Stimulated activated CD8-positive, alpha-beta memory T cell treated with anti-CD3 and anti-CD28 coated beads, Interleukin-4, amount 100 ng/mL, for 1 hour (primary cell): Measurements from ENCODE around the gene CNTNAP2.

Experiments used
- DNase-seq, 2 donors: peaks; one replicate each; pipeline ENCODE4 v3.0.0-alpha.2; 2020; ENCODE audit warnings: low read depth in 2 of 2, low spot score in 1 of 2

Gene CNTNAP2

GRCh38 chr7:148159331-148159730, 2042.7 kb downstream of the CNTNAP2 start:
- no peak for DNase-seq

DNA sequence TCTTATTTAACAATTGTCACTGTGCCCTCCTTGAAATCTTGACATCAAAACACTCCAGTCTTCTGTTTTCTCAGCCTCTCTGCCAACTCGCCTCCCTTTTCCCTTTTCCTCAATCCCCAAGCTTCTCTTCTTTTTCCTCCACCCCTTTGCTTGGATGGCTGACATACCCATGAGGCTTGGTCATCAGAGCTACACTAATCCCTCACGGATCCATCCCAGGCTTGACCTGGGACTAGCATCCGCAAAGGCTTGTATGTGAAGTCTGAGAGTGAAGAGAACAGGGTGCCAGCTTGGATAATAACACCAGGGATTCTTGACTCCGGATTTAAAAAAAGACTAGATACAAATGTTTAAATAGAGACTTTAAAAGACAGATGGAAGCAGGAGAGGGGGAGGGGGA, 2045.2 kb downstream of the CNTNAP2 start:
- DNase-seq = no peak

DNA sequence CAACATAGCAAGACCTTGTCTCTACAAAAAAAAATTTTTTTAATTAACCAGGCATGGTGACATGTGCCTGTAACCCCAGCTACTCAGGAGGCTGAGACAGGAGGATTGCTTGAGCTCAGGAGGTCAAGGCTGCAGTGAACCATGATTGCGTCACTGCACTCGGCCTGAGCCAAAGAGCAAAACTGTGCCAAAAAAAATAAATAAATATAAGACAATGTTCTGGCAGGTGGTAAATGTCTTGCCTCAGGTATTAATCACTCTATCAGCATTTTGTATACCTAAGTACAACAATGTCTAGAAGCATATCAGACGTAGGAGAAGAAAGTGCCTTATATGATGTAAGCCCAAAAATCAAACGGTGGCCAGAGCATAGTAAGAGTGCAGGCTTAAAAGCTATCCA, 2046.2 kb downstream of the CNTNAP2 start:
- no peak for DNase-seq

- DNase-seq = no peak
Measured at GRCh38 chr7:148163246-148163645, 2046.6 kb downstream of the CNTNAP2 start.

- DNase-seq = no peak
Measured at GRCh38 chr7:148172920-148173319, 2056.3 kb downstream of the CNTNAP2 start.

DNA sequence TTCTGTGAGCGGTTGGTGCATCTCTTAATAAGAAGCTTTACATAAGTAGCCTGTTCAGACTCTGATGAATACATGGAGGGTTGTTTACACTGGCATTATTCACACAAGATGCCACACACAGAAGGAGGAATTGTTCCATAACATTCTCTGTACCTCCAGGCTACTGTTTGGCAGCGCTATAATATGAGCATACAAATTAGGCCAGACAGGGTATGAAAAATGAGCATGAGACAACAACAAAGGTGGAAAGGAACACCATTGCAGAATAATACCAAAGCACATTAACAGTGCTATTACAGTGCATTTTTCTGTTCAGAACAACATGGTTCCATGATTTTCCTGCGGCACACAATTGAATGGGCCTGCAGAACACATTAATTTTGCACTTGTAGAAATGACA, 2056.8 kb downstream of the CNTNAP2 start:
- no peak for DNase-seq

DNA sequence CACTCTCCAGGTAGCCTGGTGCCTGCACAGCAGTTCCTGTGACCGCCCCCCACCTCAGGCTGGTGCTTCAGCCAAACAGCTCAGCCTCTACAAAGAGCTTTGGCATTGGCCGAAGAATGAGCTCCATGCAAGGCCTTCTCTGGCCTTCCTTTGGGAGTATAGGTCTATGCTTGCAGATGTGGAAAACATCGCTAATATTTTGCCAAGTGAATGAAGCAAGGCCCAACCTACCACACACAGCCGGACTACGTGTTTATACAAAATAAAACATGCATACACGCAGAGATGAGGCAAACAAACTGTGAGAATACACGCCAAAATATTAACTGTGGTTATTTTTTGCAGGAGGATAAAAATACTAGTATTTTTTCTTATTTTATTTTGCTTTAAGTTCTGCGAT, 2057.8 kb downstream of the CNTNAP2 start:
- DNase-seq = no peak

- DNase-seq = no peak
Measured at GRCh38 chr7:148175512-148175911, 2058.9 kb downstream of the CNTNAP2 start.

DNA sequence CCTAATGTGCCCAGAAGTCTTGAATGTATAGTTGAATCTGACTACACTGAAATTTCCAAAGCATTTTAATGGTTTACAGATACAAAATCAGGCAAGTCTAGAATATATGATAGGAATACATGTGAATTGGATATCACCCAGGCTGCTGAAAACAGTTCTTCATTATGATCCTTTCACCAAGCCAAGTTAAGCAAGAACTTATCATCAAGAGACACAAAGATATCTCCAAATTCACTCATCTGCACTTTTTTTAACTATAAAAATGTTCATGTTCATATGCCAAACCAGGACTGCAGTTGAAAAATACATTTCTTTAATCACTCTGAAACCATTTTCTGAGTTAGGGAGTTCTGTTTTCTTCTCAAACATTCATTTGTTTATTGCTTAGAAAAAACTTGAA, 2061.4 kb downstream of the CNTNAP2 start:
- no peak for DNase-seq

GRCh38 chr7:148180075-148180474, 2063.5 kb downstream of the CNTNAP2 start:
- no peak for DNase-seq

- DNase-seq = no peak
Measured at GRCh38 chr7:148182264-148182663, 2065.7 kb downstream of the CNTNAP2 start.

- no peak for DNase-seq
Measured at GRCh38 chr7:148185041-148185440, 2068.4 kb downstream of the CNTNAP2 start.

DNA sequence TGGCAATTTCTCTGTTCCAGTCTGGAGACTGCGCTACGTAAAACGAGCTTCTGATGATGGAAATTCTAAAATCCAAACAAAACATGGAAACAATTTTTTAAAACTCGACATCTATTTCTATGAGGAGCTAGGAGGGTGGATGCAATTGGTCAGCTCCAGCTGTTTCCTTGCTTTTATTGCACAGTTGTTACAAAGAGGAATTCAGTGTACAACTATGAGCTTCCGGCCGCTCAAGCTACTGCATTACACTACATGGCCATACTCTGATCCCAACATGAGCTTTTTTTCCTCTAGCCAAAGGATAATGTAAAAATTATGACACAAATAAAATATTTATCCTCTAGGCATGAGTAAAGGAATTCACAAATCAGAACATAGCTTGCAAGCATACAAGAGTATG, 2070.9 kb downstream of the CNTNAP2 start:
- DNase-seq = no peak

DNA sequence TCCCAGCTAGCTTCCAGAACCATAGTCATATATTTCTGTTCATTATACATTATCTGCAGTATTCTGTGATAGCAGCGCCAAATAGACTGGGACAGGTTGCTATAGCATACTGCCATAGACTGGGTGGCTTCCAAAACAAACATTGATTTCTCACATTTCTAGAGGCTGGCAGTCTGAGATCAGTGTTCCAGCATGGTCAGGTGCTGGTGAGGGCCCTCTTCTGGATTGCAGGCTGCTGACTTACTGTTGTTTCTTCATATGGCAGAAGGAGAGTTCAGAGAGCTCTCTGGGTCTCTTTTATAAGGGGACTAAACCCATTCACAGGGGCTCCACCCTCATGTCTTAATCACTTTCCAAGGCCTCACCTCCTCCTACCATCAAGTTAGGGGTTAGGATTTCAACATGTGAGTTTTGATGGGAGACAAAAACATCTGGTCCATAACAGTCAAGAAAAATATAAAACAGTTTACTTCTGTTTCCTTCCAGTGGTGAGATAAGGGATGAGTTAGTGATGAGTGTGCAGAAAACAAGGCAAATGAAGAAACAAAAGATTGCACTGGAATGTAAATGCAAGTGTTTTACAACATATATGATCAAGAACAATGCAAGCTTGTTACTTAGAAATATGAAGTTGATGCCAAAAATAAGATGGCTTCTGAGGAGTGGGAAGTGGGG, 2074.9 kb downstream of the CNTNAP2 start:
- DNase-seq = no peak

DNA sequence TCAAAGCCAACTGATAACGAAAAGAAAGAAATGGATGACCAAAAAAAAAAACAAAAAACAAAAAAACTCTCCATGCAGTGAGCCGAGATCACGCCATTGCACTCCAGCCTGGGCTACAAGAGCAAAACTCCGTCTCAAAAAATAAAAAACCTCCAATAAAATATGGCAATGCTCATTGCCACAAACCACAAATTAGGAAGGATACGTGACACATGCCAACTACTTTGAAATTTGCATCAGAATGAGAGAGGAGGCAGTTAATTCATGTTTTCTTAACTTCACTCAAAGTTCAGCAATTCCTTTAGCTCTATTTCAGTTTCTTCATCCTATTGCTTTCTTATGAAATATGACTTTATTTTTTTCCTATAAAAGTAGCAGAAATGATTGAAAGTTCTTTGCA, 2075.9 kb downstream of the CNTNAP2 start:
- no peak for DNase-seq

GRCh38 chr7:148201992-148202391, 2085.4 kb downstream of the CNTNAP2 start:
- DNase-seq = no peak

DNA sequence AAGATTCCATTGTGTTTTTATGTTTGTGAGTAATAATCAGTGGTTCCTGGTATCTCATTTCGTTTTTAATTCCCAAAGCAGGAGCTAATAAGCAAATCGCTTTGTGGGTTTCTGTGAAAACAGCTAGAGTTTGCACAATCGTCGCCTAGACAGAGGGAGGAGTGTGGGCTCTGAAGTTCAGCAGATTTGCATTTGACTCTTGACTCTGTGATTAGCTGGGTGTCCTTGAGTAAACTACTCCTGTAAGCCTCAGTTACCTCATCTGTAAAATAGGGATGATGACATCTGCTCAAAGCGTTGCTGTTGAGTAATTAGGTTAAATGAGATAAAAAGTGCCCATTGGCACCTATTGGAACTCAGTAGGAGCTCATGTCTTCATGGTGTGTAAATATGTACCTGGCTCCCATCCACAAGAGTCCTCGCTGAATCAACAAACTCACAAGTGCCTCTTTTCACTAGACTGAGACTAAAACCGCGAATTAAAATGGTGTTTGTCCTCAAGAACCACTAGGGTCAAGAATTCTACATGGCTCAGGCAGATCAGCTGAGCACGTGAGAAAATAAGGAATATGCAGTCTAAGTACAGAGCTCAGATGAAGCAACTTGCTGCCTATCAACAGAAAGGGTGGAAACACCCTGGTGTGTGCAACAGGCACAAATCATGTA, 2088.2 kb downstream of the CNTNAP2 start:
- no peak for DNase-seq

DNA sequence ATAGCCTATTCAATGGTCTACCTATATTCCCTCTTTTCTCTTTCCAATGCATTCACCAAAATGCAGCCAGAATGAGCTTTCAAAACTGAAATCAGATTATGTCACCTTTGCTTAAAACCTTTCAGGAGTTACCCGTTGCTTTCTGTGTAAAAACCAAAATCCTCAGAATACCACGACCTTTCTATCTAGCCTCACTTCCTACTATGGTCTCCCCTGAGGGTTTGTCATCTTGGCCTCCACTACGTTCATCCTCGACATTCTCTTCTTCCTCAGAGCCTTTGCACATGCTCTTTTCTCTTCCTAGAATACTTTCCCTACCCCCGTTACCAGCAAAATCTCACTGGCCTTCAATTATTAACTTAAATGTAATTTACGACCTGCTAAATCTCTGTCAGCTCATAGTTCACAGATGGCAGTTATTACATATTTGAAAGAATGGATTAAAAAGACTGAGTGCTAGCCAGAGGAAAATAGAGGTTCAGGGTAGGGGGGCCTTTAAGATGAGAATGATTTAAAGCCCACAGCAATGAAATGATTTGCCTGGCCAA, 2093.1 kb downstream of the CNTNAP2 start:
- no peak for DNase-seq

- DNase-seq = no peak
Measured at GRCh38 chr7:148210804-148211325, 2094.3 kb downstream of the CNTNAP2 start.

DNA sequence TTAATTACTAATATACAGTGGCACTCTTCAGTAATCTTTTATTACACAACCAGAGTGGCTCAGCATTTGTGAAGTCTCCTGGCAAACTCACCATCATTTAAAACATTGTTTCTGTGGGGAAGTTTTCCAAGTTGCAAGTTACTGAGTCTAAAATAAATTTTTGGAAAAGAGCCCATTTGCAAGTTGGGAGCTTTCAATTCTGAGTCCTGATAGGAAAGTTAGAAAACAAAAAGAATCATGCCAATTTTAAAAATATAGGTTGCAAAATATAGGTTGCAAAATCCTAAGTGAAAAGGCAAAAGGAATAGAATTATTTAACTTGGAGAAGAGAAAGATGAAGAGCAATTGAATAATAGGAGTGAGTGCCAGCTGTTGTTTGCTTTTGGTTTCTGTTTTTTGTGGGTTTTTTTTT, 2095.1 kb downstream of the CNTNAP2 start:
- no peak for DNase-seq

DNA sequence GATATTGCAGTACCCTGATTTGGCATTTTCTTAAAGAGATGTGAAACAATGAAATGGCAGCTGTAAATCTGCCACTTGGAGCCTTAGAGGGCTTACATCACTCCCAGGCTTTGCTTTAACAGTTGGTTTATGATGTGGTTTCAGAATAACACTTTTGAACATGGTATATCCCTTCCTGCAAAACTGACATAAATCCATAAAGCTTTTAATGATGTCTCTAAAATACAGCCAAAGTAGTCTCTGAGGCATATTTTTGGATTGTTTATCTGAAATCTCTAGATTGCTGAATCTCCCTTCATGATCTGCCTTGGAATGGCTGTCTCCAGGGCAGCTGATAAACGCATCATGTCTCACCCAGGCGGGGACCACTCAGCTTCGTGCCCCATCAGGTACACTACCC, 2096.1 kb downstream of the CNTNAP2 start:
- DNase-seq = no peak

DNA sequence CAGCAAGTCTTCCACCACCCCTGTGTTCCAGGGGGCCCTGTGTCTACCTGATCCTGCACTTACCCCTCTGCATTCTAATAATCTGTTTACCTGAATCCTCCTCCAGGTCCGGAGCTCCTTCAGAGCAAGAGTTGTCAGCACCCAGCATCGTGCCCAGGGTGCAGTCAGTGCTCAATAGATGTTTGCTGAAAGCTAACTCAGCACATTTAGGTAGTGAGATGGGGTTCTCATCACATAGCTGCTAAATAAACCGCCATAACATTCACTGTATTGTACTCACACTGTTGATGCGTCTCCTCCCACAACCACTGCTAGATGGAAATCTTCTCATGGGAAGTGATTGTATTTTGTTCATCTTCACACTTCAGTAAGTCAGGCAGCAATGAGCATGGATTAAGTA, 2097.5 kb downstream of the CNTNAP2 start:
- no peak for DNase-seq

DNA sequence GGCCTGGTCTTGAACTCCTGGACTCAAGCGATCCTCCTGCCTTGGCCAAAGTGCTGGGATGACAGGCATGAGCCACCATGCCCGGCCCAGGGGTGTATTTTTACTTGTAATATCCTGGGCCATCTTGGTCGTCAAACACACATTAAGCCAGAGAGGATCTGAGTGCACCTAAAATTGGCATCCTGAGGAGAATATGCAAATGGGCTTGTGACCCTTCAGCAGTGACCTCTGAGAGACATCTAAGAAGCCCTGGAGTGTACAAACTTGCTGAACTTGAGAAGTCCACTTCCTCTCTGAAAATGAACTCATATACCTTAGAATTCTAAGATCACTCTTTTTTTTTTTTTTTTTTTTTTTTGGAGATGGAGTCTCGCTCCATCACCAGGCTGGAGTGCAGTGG, 2102.0 kb downstream of the CNTNAP2 start:
- DNase-seq = no peak
